Erythroblast (primary cell): ENCODE data around the gene DENND4A.

Source experiments
- GATA1 ChIP-seq: IDR thresholded peaks from 2 replicates; pipeline ENCODE4 v1.6.1; 2011; ENCODE audit warnings: low read depth, mild to moderate bottlenecking, control low read depth, low read length, moderate library complexity
- POLR2A ChIP-seq: IDR thresholded peaks from 2 replicates; pipeline ENCODE4 v1.6.1; 2011; ENCODE audit warnings: mild to moderate bottlenecking, low read length

GRCh38 chr15:65690778-65691177, 101.3 kb downstream of the DENND4A start:
- TF ChIP-seq POLR2A (no peak), GATA1 (no peak)
